ENCODE measurements around the gene UTS2R. TPM values are rescaled to one million over a fixed set of nuclear protein-coding genes. Genes with fewer than 3 reads are reported as not detected.

UTS2R gene
- total RNA-seq, 4 donors from 2014 or later: not detected

- peaks cover 4% of the 10 kb centered on the region for H3K27me3 ChIP-seq
- H3K4me3 ChIP-seq: no peak overlapping the region
- H3K4me1 ChIP-seq: peaks cover 0 to 57% (median 32%) of the 10 kb centered on the region in 3 donors
- no peak for TF ChIP-seq CTCF (IDR thresholded peaks at IDR 0.05)
- no peak overlapping the region for H3K27ac ChIP-seq
- ATAC-seq: no peak
- H3K9me3 ChIP-seq: no peaks in the 10 kb centered on the region
- 91% methylated on average over 12 of the region's 25 CpGs; no CpG with 5 or more reads in 1 of the 2 donors for WGBS, 2 donors (ENCODE audit: low coverage in 1 of 2)
- no peaks in the 10 kb centered on the region for H3K36me3 ChIP-seq
Observed at GRCh38 chr17:82331345-82331939, 40.1 kb upstream of the UTS2R start.

DNA sequence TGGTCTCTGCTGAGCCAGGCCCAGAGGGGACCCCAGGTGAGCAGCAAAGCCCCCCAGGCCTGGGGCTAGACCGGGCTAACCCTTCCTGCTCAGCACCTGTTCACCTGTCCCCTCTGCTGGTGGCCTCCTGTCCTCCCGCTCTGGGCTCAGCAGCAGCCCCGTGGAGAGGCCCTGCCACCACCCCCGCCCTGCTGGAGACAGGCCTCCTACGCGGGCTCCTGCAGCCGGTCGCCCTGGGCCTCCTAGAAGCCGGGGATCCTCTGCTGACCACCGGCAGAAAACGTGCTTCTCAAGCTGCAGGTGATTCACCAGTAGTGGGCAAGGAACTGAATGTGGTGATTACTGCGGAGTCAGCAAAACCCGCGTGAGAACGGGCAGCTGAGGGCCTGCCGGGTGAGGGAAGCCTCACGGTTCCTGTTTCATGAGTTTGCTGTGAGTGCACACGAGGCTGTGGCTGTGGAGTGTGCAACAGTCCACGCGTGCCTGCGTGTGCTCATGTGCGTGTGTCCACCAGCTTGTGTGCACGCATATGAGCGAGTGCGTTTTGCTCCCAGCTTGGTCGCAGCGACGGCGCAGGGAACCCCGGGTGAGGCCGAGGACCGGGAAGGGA lies 38.8 kb upstream of the UTS2R start:
- Histone ChIP-seq H3K27ac (peak overlapping the region in 2 of 4 donors; percentile 70 to 78), H3K36me3 (no peaks in the 10 kb centered on the region), H3K27me3 (peaks cover 4% of the 10 kb centered on the region), H3K9me3 (no peaks in the 10 kb centered on the region), H3K4me1 (peaks cover 0 to 57% (median 32%) of the 10 kb centered on the region in 3 donors), H3K4me3 (peak overlapping the region; percentile 57 to 70)
- peak; percentile 29 for ATAC-seq
- no peak for TF ChIP-seq EP300 (IDR thresholded peaks at IDR 0.05)
- TF ChIP-seq POLR2A (IDR thresholded peaks at IDR 0.05): no peak
- no peak for TF ChIP-seq POLR2AphosphoS5 (IDR thresholded peaks at IDR 0.05)
- no peak for TF ChIP-seq CTCF (IDR thresholded peaks at IDR 0.05)
- 0 to 4% methylated on average over 7 to 9 of the region's 32 CpGs for WGBS, 2 donors (ENCODE audit: low coverage in 1 of 2)

- H3K27me3 ChIP-seq: peaks cover 4% of the 10 kb centered on the region
- peak within 1 kb of the TSS; percentile 57 to 70 for H3K4me3 ChIP-seq
- no peaks in the 10 kb centered on the region for H3K9me3 ChIP-seq
- peak within 1 kb of the TSS in 3 of 4 donors; percentile 63 to 78 (median 70) for H3K27ac ChIP-seq
- TF ChIP-seq EP300 (IDR thresholded peaks at IDR 0.05) (no peak), POLR2A (IDR thresholded peaks at IDR 0.05) (peak in 1 of 2 donors; percentile 8), POLR2AphosphoS5 (IDR thresholded peaks at IDR 0.05) (peak; percentile 61)
- no peaks in the 10 kb centered on the region for H3K36me3 ChIP-seq
- no CpG with 5 or more reads among the region's 90 CpGs for WGBS, 2 donors (ENCODE audit: low coverage in 1 of 2)
- ATAC-seq: peak; percentile 65
- peaks cover 0 to 65% (median 32%) of the 10 kb centered on the region in 3 donors for H3K4me1 ChIP-seq
Observed at GRCh38 chr17:82333279-82334171, 38.0 kb upstream of the UTS2R start, which contains the start of gene SECTM1. Gene SECTM1 (minus strand): TSS chr17:82333766. CDS start chr17:82327240, 6,526 bp downstream.

DNA sequence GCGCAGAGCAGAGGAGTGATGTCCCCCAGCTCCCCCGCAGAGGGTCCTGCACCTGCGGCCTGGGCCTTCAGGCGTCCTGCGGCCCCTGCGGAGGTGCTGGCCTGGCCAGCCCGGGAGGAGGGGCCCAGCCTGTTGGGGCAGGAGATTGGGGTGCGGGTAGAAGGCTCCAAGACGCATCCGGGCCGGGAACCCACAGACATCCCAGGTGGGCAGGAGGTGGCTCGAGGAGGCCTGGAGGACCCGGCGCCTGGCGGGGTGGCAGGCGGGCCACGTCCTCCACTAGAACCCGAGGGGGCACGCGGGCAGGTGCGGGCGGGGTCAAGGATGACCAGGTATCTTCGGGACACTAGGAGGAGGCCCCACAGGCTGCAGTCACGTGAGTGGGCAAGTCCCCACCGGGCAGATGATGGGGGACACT lies 37.4 kb upstream of the UTS2R start:
- H3K4me3 ChIP-seq: peak overlapping the region; percentile 57 to 70
- peaks cover 4% of the 10 kb centered on the region for H3K27me3 ChIP-seq
- WGBS, 2 donors (ENCODE audit: low coverage in 1 of 2): 75% methylated on average over 4 of the region's 25 CpGs; no CpG with 5 or more reads in 1 of the 2 donors
- H3K36me3 ChIP-seq: no peaks in the 10 kb centered on the region
- H3K9me3 ChIP-seq: no peaks in the 10 kb centered on the region
- H3K4me1 ChIP-seq: peaks cover 0 to 72% (median 32%) of the 10 kb centered on the region in 3 donors
- peak overlapping the region in 3 of 4 donors; percentile 63 to 78 (median 70) for H3K27ac ChIP-seq
- no peak for ATAC-seq
- no peak for TF ChIP-seq POLR2A (IDR thresholded peaks at IDR 0.05)
- no peak for TF ChIP-seq CTCF (IDR thresholded peaks at IDR 0.05)
- TF ChIP-seq EP300 (IDR thresholded peaks at IDR 0.05): no peak
- TF ChIP-seq POLR2AphosphoS5 (IDR thresholded peaks at IDR 0.05): no peak
